SK-N-MC (cell line): ENCODE measurements around the gene ST3GAL4.

Experiments used
- EZH2 ChIP-seq: fragments of 200-600 bp; sonication (generic); IDR thresholded peaks from one replicate; pipeline ENCODE4 v1.6.1; 2017; ENCODE audit warnings: antibody characterized with exemption
- POLR2AphosphoS5 ChIP-seq: IDR thresholded peaks from 2 replicates; pipeline ENCODE4 v1.6.1; 2012; ENCODE audit warnings: mild to moderate bottlenecking, low read depth, low read length, borderline replicate concordance

- TF ChIP-seq POLR2AphosphoS5, result no peak
- no peak for TF ChIP-seq EZH2
Measured at GRCh38 chr11:126396965-126397364, 41.5 kb downstream of the ST3GAL4 start.
